ENCODE measurements around the gene GPC6.

GPC6 gene

DNA sequence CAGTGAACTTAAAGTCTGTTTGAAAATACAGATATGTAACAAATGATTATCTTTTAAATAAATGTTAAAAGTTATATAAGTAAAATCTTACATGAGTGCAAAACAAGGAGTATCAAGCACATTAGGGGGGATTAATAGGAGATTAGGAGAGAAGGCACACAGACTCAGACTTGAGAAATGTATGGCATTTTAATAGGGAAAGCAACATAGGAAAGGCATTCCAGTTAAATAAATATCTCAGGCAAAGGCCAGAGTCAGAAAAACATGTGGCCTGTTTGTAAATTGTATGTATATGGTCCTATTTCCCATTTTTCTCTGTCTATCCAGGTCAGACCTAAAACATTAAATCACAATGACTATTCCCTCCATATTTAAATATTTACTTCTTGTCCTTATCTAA is 462.7 kb downstream of the GPC6 start:
- DNase-seq (ENCODE audit: low read depth): no peak
- TF ChIP-seq, protein P1, sequence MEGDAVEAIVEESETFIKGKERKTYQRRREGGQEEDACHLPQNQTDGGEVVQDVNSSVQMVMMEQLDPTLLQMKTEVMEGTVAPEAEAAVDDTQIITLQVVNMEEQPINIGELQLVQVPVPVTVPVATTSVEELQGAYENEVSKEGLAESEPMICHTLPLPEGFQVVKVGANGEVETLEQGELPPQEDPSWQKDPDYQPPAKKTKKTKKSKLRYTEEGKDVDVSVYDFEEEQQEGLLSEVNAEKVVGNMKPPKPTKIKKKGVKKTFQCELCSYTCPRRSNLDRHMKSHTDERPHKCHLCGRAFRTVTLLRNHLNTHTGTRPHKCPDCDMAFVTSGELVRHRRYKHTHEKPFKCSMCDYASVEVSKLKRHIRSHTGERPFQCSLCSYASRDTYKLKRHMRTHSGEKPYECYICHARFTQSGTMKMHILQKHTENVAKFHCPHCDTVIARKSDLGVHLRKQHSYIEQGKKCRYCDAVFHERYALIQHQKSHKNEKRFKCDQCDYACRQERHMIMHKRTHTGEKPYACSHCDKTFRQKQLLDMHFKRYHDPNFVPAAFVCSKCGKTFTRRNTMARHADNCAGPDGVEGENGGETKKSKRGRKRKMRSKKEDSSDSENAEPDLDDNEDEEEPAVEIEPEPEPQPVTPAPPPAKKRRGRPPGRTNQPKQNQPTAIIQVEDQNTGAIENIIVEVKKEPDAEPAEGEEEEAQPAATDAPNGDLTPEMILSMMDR (IDR thresholded peaks at IDR 0.05; ENCODE audit: control insufficient read depth, insufficient read depth, low read depth, low read length, missing control alignments): no peak
- H3K4me3 ChIP-seq (ENCODE audit: control insufficient read depth, low read depth, low read length): no peak overlapping the region

DNA sequence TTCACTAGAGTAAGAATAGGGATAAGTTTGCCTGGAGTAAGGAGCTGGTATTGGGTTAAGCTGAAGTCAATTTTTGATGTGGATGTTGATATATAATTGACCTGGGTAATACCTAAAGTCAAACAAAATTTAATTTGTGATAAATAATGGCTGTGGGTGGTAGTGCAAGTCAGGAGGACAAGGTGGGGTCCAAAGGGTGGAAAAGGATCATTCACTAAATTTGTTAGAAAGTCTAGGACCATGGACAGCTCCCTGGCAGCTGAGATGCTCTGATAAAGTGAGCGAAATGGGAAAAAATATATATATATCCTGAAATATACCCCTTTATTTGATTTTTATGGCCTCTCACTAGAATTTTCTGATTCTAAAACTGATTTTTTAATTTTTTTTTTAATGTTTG is 463.5 kb downstream of the GPC6 start:
- TF ChIP-seq, protein P1 (IDR thresholded peaks at IDR 0.05; ENCODE audit: control insufficient read depth, insufficient read depth, low read depth, low read length, missing control alignments): no peak
- DNase-seq (ENCODE audit: low read depth): no peak

DNA sequence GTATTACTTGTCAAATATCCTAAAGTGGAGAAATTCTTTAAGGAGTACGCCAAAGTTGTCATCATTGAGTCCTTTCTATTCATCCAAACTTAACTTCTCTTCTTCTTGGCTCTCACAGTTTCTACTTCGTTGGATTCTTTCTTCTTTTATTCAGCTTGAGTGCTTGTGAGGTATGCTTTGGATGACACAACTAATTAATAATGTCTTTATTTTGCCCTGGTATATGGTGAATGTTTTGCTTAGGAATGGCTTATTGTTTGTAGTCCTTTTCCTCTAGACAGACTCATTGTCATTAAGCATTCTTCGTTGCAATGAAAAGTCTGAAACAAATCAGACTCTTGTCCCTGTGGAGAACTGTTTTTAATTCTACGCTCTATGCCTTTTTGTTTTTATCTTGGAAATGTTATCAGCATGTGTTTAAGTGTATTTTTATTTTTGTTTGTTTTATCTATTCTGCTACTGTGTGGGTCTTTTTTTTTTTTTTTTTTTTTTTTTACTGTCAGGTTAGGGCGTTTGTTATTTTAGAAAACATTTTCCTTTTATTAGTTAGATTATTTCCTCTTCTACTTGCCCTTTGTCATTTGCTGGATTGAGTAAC is 471.5 kb downstream of the GPC6 start:
- TF ChIP-seq, protein P1 (IDR thresholded peaks at IDR 0.05; ENCODE audit: control insufficient read depth, insufficient read depth, low read depth, low read length, missing control alignments): no peak
- H3K4me3 ChIP-seq (ENCODE audit: control insufficient read depth, low read depth, low read length): no peak overlapping the region
- no peak for DNase-seq (ENCODE audit: low read depth)

More for the DNA sequence above, 463.5 kb downstream of the GPC6 start:
- H3K4me3 ChIP-seq (ENCODE audit: control insufficient read depth, low read depth, low read length): no peak overlapping the region

DNA sequence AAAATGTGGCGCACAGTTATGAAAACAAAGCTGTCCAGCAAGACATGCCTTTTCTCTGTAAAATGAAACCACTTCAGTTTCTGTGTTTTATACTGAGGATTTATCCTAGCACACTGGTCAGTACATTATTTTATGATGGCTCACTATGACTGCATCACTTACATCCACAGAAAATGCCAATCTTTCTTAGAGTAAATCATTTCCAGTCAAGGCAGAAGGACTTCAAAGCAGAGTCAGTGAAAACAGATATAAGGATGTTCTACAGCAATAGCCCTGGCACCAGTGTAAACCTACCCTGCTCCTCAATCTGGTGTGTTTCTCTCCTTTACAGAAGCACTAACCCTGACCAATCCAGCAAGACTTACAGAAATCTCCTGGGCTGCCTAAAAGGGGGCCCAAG is 473.5 kb downstream of the GPC6 start:
- no peak for DNase-seq (ENCODE audit: low read depth)
- TF ChIP-seq, protein P1 (IDR thresholded peaks at IDR 0.05; ENCODE audit: control insufficient read depth, insufficient read depth, low read depth, low read length, missing control alignments): no peak
- H3K4me3 ChIP-seq (ENCODE audit: control insufficient read depth, low read depth, low read length): no peak overlapping the region

DNA sequence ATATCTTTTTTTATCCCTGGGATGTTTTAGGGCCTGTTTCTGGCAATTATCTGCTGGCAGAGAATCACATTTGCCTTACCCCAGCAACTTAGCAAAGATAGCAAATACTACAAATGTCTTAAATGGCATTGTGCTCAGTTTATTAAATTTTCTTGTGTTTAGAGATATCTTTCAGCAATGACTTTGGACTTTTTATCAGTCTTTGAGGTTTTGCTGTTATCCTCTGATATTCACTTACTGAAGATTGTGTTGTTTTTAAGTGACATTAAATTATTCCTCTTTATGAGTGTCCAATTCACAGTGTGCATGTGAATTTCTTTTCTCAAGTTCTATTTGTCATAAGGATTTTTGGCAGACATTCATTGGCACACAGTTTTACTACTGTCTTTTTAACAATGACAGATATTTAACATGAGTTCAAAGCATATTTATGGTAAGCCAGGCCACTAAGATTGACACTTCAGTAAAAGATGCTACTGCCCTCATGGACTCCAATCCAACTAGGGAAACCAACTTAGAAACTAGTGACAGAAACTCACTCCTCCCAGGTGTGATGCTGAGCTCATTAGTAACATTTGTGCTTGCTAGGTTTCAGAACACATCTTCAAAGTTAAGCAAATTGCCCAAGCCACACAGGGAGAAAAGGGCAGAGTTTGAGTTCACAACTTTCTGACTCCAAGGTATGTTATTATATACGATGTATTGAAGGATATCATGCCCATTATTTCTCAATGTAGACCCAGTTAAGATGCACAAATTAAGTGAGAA is 481.9 kb downstream of the GPC6 start:
- DNase-seq (ENCODE audit: low read depth): no peak
- TF ChIP-seq, protein P1 (IDR thresholded peaks at IDR 0.05; ENCODE audit: control insufficient read depth, insufficient read depth, low read depth, low read length, missing control alignments): no peak
- no peak overlapping the region for H3K4me3 ChIP-seq (ENCODE audit: control insufficient read depth, low read depth, low read length)

DNA sequence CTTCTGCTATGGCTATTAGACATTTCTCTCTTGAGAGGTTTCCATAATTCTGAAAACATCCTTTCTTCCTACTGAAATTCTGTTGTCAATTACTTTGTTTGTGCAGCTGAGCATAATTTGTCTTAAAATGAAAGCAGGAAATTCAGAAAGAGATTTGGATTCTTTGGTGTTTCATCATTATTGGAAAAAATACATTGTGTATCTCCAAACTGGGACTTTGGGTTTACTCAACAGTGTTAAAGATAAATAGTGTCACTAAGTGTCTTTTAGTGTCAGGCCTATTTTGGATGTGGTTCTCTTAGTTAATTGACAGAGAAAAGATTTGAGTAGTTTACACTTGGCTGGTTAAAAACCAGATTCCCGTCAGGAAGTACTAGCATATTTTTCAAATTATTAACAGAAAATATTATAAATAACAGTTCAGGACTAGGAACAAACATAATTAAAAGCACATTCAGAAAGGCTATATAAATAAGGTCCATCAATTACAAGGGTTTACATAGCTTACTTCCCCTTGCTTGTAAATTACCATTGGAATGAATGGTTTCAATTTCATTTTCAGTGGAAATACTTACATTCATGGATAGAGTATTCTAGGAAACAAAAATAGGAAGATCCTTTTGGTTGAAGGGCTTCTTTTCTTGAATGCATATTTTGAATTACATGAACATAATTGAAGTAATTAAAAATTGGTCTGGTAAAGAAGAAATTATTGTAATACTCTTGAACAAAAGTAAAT is 483.1 kb downstream of the GPC6 start:
- no peak overlapping the region for H3K4me3 ChIP-seq (ENCODE audit: control insufficient read depth, low read depth, low read length)
- DNase-seq (ENCODE audit: low read depth): no peak
- TF ChIP-seq, protein P1 (IDR thresholded peaks at IDR 0.05; ENCODE audit: control insufficient read depth, insufficient read depth, low read depth, low read length, missing control alignments): no peak
